Measurements from ENCODE around the gene MLANA.

- TF ChIP-seq SP1 (CRISPR knock-in tag; conservative IDR thresholded peaks at IDR 0.05) (no peak), MAX (CRISPR knock-in tag; IDR thresholded peaks at IDR 0.05) (no peak), CTCF (IDR thresholded peaks at IDR 0.05) (no peak), USF2 (CRISPR knock-in tag; IDR thresholded peaks at IDR 0.05) (no peak), SMAD3 (CRISPR knock-in tag; IDR thresholded peaks at IDR 0.05; ENCODE audit: borderline replicate concordance) (no peak), EMX1 (CRISPR knock-in tag; IDR thresholded peaks at IDR 0.05) (no peak), ATF6 (CRISPR knock-in tag; IDR thresholded peaks at IDR 0.05) (no peak), AFF4 (CRISPR knock-in tag; IDR thresholded peaks at IDR 0.05; ENCODE audit: borderline replicate concordance) (no peak), CREB1 (CRISPR knock-in tag; IDR thresholded peaks at IDR 0.05) (no peak)
These were observed 36.5 kb upstream of the MLANA start for GRCh38 chr9:5854063-5854790.
